Activated CD8-positive, alpha-beta memory T cell treated with anti-CD3 and anti-CD28 coated beads for 36 hours (primary cell): ENCODE data around the gene ABHD17B. TPM values are rescaled to one million over a fixed set of nuclear protein-coding genes. Genes with fewer than 3 reads are reported as not detected.

Source experiments
- CTCF ChIA-PET: fragments of 350-600 bp; sonication (Branson Sonifier 250); formaldehyde crosslinking; loops from one replicate; lab custom pipeline; 2021; ENCODE audit warnings: antibody characterized with exemption; lab: Charles Lee
- POLR2A ChIA-PET: fragments of 350-600 bp; sonication (Branson Sonifier 250); formaldehyde crosslinking; loops from one replicate; lab custom pipeline; 2021; ENCODE audit warnings: antibody characterized with exemption; lab: Charles Lee
- total RNA-seq, 2 experiments: library from RNA; stranded (reverse); gene quantifications; one replicate each; pipeline ENCODE4 v1.2.3, GENCODE V29; 2021

ABHD17B gene
- total RNA-seq, 2 experiments from 2014 or later = 16.4 to 18.1 TPM

GRCh38 chr9:71844808-71845207 lies 66.2 kb downstream of the ABHD17B start:
- ChIA-PET CTCF (no interaction called here), POLR2A (no interaction called here)

- CTCF ChIA-PET = no interaction called here
- POLR2A ChIA-PET = no interaction called here
Measured at GRCh38 chr9:71839668-71840067, 71.3 kb downstream of the ABHD17B start.

- CTCF ChIA-PET = no interaction called here
- POLR2A ChIA-PET = no interaction called here
Measured at GRCh38 chr9:71835596-71835995, 75.4 kb downstream of the ABHD17B start.

- ChIA-PET POLR2A (no interaction called here), CTCF (interaction anchor here (0.6 kb wide), 1 partner anchor 204 kb away, joined by 5 read pairs; no protein-coding TSS in a partner anchor)
Measured at GRCh38 chr9:71830929-71831328, 80.1 kb downstream of the ABHD17B start.

GRCh38 chr9:71830153-71830552 lies 80.8 kb downstream of the ABHD17B start:
- ChIA-PET CTCF (no interaction called here), POLR2A (no interaction called here)

GRCh38 chr9:71826279-71826678 lies 84.7 kb downstream of the ABHD17B start:
- ChIA-PET POLR2A (no interaction called here), CTCF (interaction anchor here (0.5 to 0.7 kb wide), 2 partner anchors 34 to 257 kb away, joined by 3 read pairs; no protein-coding TSS in a partner anchor)

GRCh38 chr9:71824257-71824656 lies 86.7 kb downstream of the ABHD17B start:
- ChIA-PET POLR2A (no interaction called here), CTCF (interaction anchor here (0.6 kb wide), 1 partner anchor 491 kb away, joined by 3 read pairs; no protein-coding TSS in a partner anchor)

DNA sequence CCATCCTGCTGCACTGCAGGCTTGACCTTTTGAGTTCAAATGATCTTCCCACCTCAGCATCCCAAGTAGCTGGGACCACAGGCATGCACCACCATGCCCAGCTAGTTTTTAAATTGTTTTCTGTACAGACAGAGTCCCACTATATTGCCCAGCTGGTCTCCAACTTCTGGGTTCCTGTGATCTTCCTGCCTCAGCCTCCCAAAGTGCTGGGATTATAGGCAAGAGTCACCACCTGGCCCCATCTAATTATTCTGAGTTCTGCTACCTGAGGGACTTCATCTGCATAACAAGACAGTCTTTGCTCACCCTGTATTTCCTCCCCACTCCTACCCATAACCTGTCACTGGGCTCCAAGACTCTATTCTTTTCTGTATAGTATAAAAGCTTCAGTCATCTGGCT lies 88.1 kb downstream of the ABHD17B start:
- CTCF ChIA-PET = no interaction called here
- POLR2A ChIA-PET = no interaction called here

GRCh38 chr9:71822456-71822855 lies 88.5 kb downstream of the ABHD17B start:
- ChIA-PET POLR2A (no interaction called here), CTCF (no interaction called here)

GRCh38 chr9:71821405-71821804 lies 89.6 kb downstream of the ABHD17B start:
- CTCF ChIA-PET = no interaction called here
- POLR2A ChIA-PET = no interaction called here

DNA sequence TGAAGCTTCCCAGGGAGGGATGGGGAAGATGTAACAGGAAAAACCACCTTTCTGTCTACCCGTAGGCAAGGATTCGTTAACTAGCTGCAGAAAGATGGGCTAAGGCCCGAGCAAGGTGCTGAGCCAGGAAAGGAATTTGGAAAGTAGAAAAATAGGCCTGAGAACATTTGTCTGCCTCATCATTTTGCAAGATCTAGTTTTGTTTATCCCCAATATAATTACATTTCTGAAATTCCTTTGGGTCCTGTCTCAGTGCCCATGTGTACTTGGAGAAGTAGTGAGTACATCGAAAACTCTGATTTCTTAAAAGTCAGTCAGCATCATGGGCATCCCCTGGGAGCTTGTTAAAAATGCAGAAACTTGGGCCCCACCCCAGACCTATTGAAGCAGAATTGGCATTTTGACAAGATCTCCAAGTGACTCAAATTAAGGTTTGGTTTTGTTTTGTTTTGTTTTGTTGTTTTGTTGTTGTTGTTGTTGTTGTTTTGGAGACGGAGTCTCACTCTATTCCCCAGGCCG lies 90.5 kb downstream of the ABHD17B start:
- ChIA-PET POLR2A (no interaction called here), CTCF (no interaction called here)

DNA sequence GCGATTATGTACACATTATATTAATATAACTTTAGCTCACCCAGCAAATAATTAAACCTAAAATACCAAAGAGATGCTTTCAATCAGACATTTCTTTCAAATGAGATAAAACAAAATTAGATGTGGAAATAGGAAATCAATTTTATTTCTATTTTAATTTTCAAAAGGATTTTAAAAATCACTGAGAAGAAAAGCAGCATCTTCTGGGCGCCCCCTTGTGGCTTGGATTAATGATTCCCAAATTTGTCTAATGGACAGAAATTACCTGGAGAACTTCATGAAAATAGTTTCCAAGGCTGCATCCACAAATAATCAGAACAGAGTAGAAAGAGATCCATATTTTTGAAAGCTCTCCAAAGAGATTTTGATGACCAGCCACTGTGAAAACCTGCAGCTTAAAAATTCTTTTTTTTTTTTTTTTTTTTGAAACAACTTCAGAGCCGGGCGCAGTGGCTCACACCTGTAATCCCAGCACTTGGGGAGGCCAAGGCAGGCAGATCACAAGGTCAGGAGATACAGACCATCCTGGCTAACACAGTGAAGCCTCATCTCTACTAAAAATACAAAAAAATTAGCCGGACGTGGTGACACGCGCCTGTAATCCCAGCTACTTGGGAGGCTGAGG lies 91.8 kb downstream of the ABHD17B start:
- POLR2A ChIA-PET = no interaction called here
- CTCF ChIA-PET = interaction anchor here (1.0 to 1.1 kb wide), 2 partner anchors 22 to 40 kb away, joined by 3 read pairs; no protein-coding TSS in a partner anchor

DNA sequence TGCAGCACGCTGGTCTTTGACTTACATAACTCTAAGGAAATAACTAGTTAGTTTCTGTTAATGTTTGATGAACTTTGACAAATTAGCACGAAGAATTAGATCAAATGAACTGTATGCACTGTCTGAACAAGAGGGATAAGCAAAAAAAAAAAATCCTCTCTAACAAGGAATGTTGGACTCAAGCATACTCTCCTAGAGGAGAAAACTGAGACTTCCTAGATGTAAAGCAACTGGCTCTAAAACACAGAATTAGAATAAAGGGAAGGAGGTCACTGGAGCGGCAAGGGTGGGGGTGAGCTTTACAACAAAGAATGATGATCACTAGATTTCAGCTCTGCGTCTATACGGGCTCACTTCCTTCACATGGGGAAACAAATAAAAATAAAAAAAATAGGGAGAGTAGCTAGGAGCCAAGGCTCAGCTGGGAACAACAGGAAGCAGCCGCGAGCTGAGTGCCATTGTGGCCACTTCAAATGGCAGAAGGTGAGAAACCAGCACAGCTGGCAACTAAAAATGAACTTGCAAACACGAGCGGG lies 94.0 kb downstream of the ABHD17B start:
- ChIA-PET POLR2A (no interaction called here), CTCF (interaction anchor here (0.9 kb wide), 1 partner anchor 34 kb away, joined by 3 read pairs; no protein-coding TSS in a partner anchor)

Other genes starting within 250 kb of the ABHD17B start
- 10 to 100 TPM; 92.8 to 95.1 TPM for gene CEMIP2, start 142.7 kb downstream of the ABHD17B start, total RNA-seq
- gene C9orf85, start 446 bp upstream of the ABHD17B start, total RNA-seq = 10 to 100 TPM; 10.5 to 11.2 TPM
- not detected for gene C9orf57, start 149.4 kb upstream of the ABHD17B start, total RNA-seq
- gene GDA, start 238.2 kb upstream of the ABHD17B start, total RNA-seq = not detected